Brain microvascular endothelial cell (primary cell): Measurements from ENCODE around the gene SCOC.

Source experiments
- DNase-seq: peaks from one replicate; pipeline ENCODE4 v3.0.0-alpha.2; 2020
- H3K27ac ChIP-seq: fragments of 250-450 bp; sonication (Bioruptor Pico); 2 replicates; pipeline ENCODE4 v1.5.1; 2020; ENCODE audit warnings: mild to moderate bottlenecking, moderate library complexity
- H3K27me3 ChIP-seq: fragments of 250-450 bp; sonication (Bioruptor Pico); replicated peaks from 2 replicates; pipeline ENCODE4 v1.5.1; 2020; ENCODE audit warnings: mild to moderate bottlenecking
- H3K36me3 ChIP-seq: fragments of 250-450 bp; sonication (Bioruptor Pico); replicated peaks from 2 replicates; pipeline ENCODE4 v1.5.1; 2020; ENCODE audit warnings: mild to moderate bottlenecking
- H3K4me3 ChIP-seq: 2 replicates; pipeline ENCODE4 v1.5.1; 2011; ENCODE audit warnings: low read depth, mild to moderate bottlenecking, control low read depth, low read length, moderate library complexity
- CTCF ChIP-seq: IDR thresholded peaks from 2 replicates; pipeline ENCODE4 v1.5.1; 2011; ENCODE audit warnings: low read depth, mild to moderate bottlenecking, moderate library complexity, low read length, control low read depth, inconsistent platforms; ENCODE audit errors: missing control alignments
- in situ Hi-C: cut with HindIII; loops from 2 replicates; pipeline ENCODE4 v1.10.0; 2017; ENCODE audit warnings: low sequenced_read_pairs, low pct_ligation_motif_present

The SCOC gene

GRCh38 chr4:140344101-140344500 lies 29.3 kb upstream of the SCOC start:
- no peak for DNase-seq
- TF ChIP-seq CTCF = no peak
- Histone ChIP-seq H3K36me3 (no peaks in the 10 kb centered on the region), H3K27ac (no peak overlapping the region), H3K4me3 (no peak overlapping the region), H3K27me3 (no peaks in the 10 kb centered on the region)
- in situ Hi-C loops = no loop called here

- DNase-seq = no peak
- H3K4me3 ChIP-seq = no peak overlapping the region
- in situ Hi-C loops = no loop called here
- no peaks in the 10 kb centered on the region for H3K27me3 ChIP-seq
- H3K36me3 ChIP-seq = no peaks in the 10 kb centered on the region
- no peak for TF ChIP-seq CTCF
- H3K27ac ChIP-seq = no peak overlapping the region
These were observed 28.8 kb upstream of the SCOC start for GRCh38 chr4:140344621-140345020.

GRCh38 chr4:140346136-140346535 lies 27.3 kb upstream of the SCOC start:
- Histone ChIP-seq H3K27ac (no peak overlapping the region), H3K36me3 (no peaks in the 10 kb centered on the region), H3K4me3 (no peak overlapping the region), H3K27me3 (no peaks in the 10 kb centered on the region)
- in situ Hi-C loops = no loop called here
- TF ChIP-seq CTCF = no peak
- no peak for DNase-seq

- H3K36me3 ChIP-seq = no peaks in the 10 kb centered on the region
- no peak overlapping the region for H3K4me3 ChIP-seq
- in situ Hi-C loops = no loop called here
- H3K27me3 ChIP-seq = no peaks in the 10 kb centered on the region
- no peak overlapping the region for H3K27ac ChIP-seq
- TF ChIP-seq CTCF = no peak
- no peak for DNase-seq
These were observed 23.6 kb upstream of the SCOC start for GRCh38 chr4:140349816-140350215.

- in situ Hi-C loops = no loop called here
- Histone ChIP-seq H3K27me3 (no peaks in the 10 kb centered on the region), H3K36me3 (no peaks in the 10 kb centered on the region), H3K27ac (no peak overlapping the region), H3K4me3 (no peak overlapping the region)
- no peak for TF ChIP-seq CTCF
- DNase-seq = no peak
These were observed 22.1 kb upstream of the SCOC start for GRCh38 chr4:140351093-140352075.
